GM12865 (cell line): ENCODE results near the gene ASTN2.

ENCODE experiments used
- DNase-seq: peaks from one replicate; pipeline ENCODE4 v3.0.0; 2010; ENCODE audit warnings: low read depth
- H3K4me3 ChIP-seq: 2 replicates; pipeline ENCODE4 v1.5.1; 2011; ENCODE audit warnings: mild to moderate bottlenecking, low read depth, low read length, control low read depth
- CTCF ChIP-seq: IDR thresholded peaks from 2 replicates; pipeline ENCODE4 v1.5.1; 2011; ENCODE audit warnings: low read length, control low read depth, low read depth, inconsistent platforms; ENCODE audit not compliant: insufficient read depth; ENCODE audit errors: missing control alignments

The ASTN2 gene

GRCh38 chr9:116795821-116796220 is 619.0 kb downstream of the ASTN2 start:
- no peak for TF ChIP-seq CTCF
- DNase-seq: no peak
- H3K4me3 ChIP-seq: no peak overlapping the region

- no peak for DNase-seq
- H3K4me3 ChIP-seq: no peak overlapping the region
- no peak for TF ChIP-seq CTCF
These were observed 622.6 kb downstream of the ASTN2 start for GRCh38 chr9:116792271-116792670.

- TF ChIP-seq CTCF: no peak
- no peak for DNase-seq
- H3K4me3 ChIP-seq: no peak overlapping the region
These were observed 623.5 kb downstream of the ASTN2 start for GRCh38 chr9:116791326-116791725.

- TF ChIP-seq CTCF: no peak
- no peak overlapping the region for H3K4me3 ChIP-seq
- no peak for DNase-seq
These were observed 625.8 kb downstream of the ASTN2 start for GRCh38 chr9:116789081-116789480.

GRCh38 chr9:116786737-116787136 is 628.1 kb downstream of the ASTN2 start:
- DNase-seq: peak; percentile 15
- no peak for TF ChIP-seq CTCF
- H3K4me3 ChIP-seq: no peak overlapping the region

- no peak for TF ChIP-seq CTCF
- DNase-seq: no peak
- no peak overlapping the region for H3K4me3 ChIP-seq
These were observed 637.7 kb downstream of the ASTN2 start for GRCh38 chr9:116777116-116777515.

GRCh38 chr9:116774421-116775180 is 640.3 kb downstream of the ASTN2 start:
- DNase-seq: no peak
- no peak overlapping the region for H3K4me3 ChIP-seq
- TF ChIP-seq CTCF: no peak
